HFFc6 (cell line): ENCODE results near the gene STRN. TPM values are rescaled to one million over a fixed set of nuclear protein-coding genes. Genes with fewer than 3 reads are reported as not detected.

Experiments used
- DNase-seq: peaks from one replicate; pipeline ENCODE4 v3.0.0-alpha.2; 2018
- H3K27ac Mint-ChIP-seq: 2 replicates; pipeline ENCODE4 v1.8.0; 2020; ENCODE audit warnings: mild to moderate bottlenecking, mixed read lengths
- H3K27me3 Mint-ChIP-seq: 2 replicates; pipeline ENCODE4 v1.8.0; 2021; ENCODE audit warnings: mild to moderate bottlenecking, moderate library complexity, mixed read lengths; ENCODE audit not compliant: insufficient read depth
- H3K36me3 Mint-ChIP-seq: 2 replicates; pipeline ENCODE4 v1.8.0; 2021; ENCODE audit warnings: low read depth, mixed read lengths
- H3K4me1 Mint-ChIP-seq: 2 replicates; pipeline ENCODE4 v1.8.0; 2020; ENCODE audit warnings: low read depth, mixed read lengths
- H3K4me3 Mint-ChIP-seq: 2 replicates; pipeline ENCODE4 v1.8.0; 2020; ENCODE audit warnings: mild to moderate bottlenecking, moderate library complexity, mixed read lengths
- H3K9me3 Mint-ChIP-seq: 2 replicates; pipeline ENCODE4 v1.8.0; 2020; ENCODE audit warnings: mild to moderate bottlenecking, mixed read lengths
- CTCF ChIP-seq: fragments of 200-600 bp; sonication (generic); IDR thresholded peaks from 2 replicates; pipeline ENCODE4 v1.5.0; 2021; ENCODE audit warnings: antibody characterized with exemption, mild to moderate bottlenecking
- total RNA-seq, 6 experiments: library from RNA; stranded (reverse); fragmentation: NEBNext Ultra II Directional; extraction: Animal tissue kit (Norgen Biotek cat#: 25700); gene quantifications; 2 replicates in 1 of 6; 3 replicates in 5 of 6; pipeline ENCODE4 v1.2.3, GENCODE V29; 2021

Gene STRN
- total RNA-seq, 6 experiments from 2014 or later: 15.4 to 22.4 (median 20.0) TPM

- peaks cover 27% of the 10 kb centered on the region for H3K36me3 Mint-ChIP-seq
- H3K9me3 Mint-ChIP-seq: peaks cover 5% of the 10 kb centered on the region; the same call in 1 of the 2 replicates
- H3K27me3 Mint-ChIP-seq: no peaks in the 10 kb centered on the region
- no peak overlapping the region for H3K27ac Mint-ChIP-seq
- H3K4me1 Mint-ChIP-seq: no peaks in the 10 kb centered on the region
- no peak for TF ChIP-seq CTCF
- no peak for DNase-seq
- no peak overlapping the region for H3K4me3 Mint-ChIP-seq
These were observed 87.9 kb downstream of the STRN start for GRCh38 chr2:36878429-36878828.

- Mint-ChIP-seq H3K27me3 (no peaks in the 10 kb centered on the region), H3K36me3 (peaks cover 33% of the 10 kb centered on the region), H3K27ac (no peak overlapping the region), H3K4me3 (no peak overlapping the region), H3K4me1 (no peaks in the 10 kb centered on the region), H3K9me3 (peaks cover 5% of the 10 kb centered on the region; the same call in 1 of the 2 replicates)
- no peak for DNase-seq
- TF ChIP-seq CTCF: no peak
These were observed 95.1 kb downstream of the STRN start for GRCh38 chr2:36871068-36871707.

GRCh38 chr2:36869606-36870005, 96.7 kb downstream of the STRN start:
- no peaks in the 10 kb centered on the region for H3K4me1 Mint-ChIP-seq
- H3K9me3 Mint-ChIP-seq: peaks cover 5% of the 10 kb centered on the region; the same call in 1 of the 2 replicates
- DNase-seq: no peak
- TF ChIP-seq CTCF: no peak
- no peak overlapping the region for H3K27ac Mint-ChIP-seq
- peaks cover 32% of the 10 kb centered on the region for H3K36me3 Mint-ChIP-seq
- H3K27me3 Mint-ChIP-seq: no peaks in the 10 kb centered on the region
- no peak overlapping the region for H3K4me3 Mint-ChIP-seq

- Mint-ChIP-seq H3K27me3 (no peaks in the 10 kb centered on the region), H3K36me3 (peaks cover 45% of the 10 kb centered on the region), H3K27ac (no peak overlapping the region), H3K9me3 (peaks cover 4% of the 10 kb centered on the region; the same call in 1 of the 2 replicates), H3K4me3 (no peak overlapping the region), H3K4me1 (peaks cover 14% of the 10 kb centered on the region; the same call in 1 of the 2 replicates)
- no peak for TF ChIP-seq CTCF
- no peak for DNase-seq
These were observed 104.4 kb downstream of the STRN start for GRCh38 chr2:36861896-36862295.

GRCh38 chr2:36859366-36859792, 107.0 kb downstream of the STRN start:
- no peak for TF ChIP-seq CTCF
- no peak overlapping the region for H3K4me3 Mint-ChIP-seq
- H3K27me3 Mint-ChIP-seq: no peaks in the 10 kb centered on the region
- peaks cover 4% of the 10 kb centered on the region; the same call in 1 of the 2 replicates for H3K9me3 Mint-ChIP-seq
- peaks cover 27% of the 10 kb centered on the region for H3K36me3 Mint-ChIP-seq
- no peak overlapping the region for H3K27ac Mint-ChIP-seq
- H3K4me1 Mint-ChIP-seq: peaks cover 14% of the 10 kb centered on the region; the same call in 1 of the 2 replicates
- DNase-seq: no peak
